ENCODE results near the gene TRIM15.

DNA sequence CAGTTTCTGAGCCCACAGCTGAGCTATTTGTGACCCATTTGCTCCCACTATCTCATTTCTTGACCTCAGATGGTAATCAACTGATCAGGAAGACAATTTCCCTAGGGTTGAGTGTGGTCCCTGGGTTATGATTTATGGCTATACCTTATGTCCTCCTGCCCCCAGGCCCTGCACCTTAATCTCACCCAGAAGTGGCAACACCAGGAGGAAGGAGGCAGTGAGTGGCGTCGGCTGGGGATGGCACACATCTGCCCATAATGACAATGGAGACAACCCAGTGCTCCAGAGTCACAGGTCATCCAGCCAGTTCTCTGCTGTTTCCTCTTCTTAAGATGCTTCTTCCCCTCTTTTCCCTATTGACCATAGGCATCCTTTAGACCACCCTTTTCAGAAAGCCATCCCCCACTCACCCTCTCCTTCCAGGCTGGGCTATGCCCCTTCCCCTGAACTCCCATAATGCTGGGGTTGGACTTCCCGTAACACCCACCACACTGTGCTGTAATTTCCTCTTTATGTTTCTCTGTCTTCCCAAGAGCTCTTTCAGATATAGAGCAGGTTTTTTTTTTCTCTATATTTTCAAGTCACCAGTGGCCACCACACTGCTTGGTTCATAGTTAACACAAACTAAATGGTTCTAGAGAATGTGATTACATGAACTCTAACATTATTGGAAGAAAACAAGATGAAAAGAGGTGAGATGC lies 10.3 kb upstream of the TRIM15 start:
- TF ChIP-seq, protein P1, sequence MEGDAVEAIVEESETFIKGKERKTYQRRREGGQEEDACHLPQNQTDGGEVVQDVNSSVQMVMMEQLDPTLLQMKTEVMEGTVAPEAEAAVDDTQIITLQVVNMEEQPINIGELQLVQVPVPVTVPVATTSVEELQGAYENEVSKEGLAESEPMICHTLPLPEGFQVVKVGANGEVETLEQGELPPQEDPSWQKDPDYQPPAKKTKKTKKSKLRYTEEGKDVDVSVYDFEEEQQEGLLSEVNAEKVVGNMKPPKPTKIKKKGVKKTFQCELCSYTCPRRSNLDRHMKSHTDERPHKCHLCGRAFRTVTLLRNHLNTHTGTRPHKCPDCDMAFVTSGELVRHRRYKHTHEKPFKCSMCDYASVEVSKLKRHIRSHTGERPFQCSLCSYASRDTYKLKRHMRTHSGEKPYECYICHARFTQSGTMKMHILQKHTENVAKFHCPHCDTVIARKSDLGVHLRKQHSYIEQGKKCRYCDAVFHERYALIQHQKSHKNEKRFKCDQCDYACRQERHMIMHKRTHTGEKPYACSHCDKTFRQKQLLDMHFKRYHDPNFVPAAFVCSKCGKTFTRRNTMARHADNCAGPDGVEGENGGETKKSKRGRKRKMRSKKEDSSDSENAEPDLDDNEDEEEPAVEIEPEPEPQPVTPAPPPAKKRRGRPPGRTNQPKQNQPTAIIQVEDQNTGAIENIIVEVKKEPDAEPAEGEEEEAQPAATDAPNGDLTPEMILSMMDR (IDR thresholded peaks at IDR 0.05; ENCODE audit: low read depth, low read length): no peak
- TF ChIP-seq POLR2A (IDR thresholded peaks at IDR 0.05; ENCODE audit: extremely low read depth, insufficient read length): no peak

Data from NB4 (cell line).